GM18909 (cell line): Measurements from ENCODE around the gene PMM2.

ENCODE experiments used
- ATAC-seq: cut with Tn5 transposase; IDR thresholded peaks from one replicate; pipeline ENCODE4 v1.9.1; 2021; ENCODE audit warnings: mild to moderate bottlenecking; ENCODE audit not compliant: unreplicated experiment, poor library complexity

Gene PMM2

GRCh38 chr16:8880839-8881510, 83.3 kb downstream of the PMM2 start:
- no peak for ATAC-seq

GRCh38 chr16:8882041-8882617, 84.5 kb downstream of the PMM2 start, which contains the start of gene LITAFD:
TSS of gene LITAFD (plus strand) at chr16:8882351. CDS start at chr16:8884356, 2,005 bp downstream.
- no peak for ATAC-seq

- ATAC-seq, result no peak
Observed at GRCh38 chr16:8882725-8883377, 85.2 kb downstream of the PMM2 start.

GRCh38 chr16:8885674-8886592, 88.3 kb downstream of the PMM2 start:
- no peak for ATAC-seq

GRCh38 chr16:8886593-8887430, 89.2 kb downstream of the PMM2 start:
- no peak for ATAC-seq

DNA sequence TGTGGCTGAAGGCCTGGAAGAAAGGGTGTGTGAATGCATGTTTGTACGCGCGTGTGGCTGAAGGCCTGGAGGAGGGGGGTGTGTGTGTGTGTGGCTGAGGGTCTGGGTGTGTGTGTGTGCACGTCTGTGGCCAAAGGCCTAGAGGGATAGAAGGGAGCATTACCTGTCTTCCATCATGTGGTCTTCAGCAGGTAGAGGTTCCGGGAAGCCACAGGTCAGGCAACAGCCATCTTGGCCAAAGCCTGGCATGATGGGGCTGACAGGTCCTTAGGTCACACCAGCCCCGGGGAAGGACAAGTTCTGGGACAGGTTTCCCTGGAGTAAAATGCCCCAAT, 89.8 kb downstream of the PMM2 start:
- ATAC-seq, result no peak

GRCh38 chr16:8887952-8888560, 90.4 kb downstream of the PMM2 start:
- no peak for ATAC-seq

GRCh38 chr16:8888951-8889892, 91.6 kb downstream of the PMM2 start:
- ATAC-seq, result no peak

DNA sequence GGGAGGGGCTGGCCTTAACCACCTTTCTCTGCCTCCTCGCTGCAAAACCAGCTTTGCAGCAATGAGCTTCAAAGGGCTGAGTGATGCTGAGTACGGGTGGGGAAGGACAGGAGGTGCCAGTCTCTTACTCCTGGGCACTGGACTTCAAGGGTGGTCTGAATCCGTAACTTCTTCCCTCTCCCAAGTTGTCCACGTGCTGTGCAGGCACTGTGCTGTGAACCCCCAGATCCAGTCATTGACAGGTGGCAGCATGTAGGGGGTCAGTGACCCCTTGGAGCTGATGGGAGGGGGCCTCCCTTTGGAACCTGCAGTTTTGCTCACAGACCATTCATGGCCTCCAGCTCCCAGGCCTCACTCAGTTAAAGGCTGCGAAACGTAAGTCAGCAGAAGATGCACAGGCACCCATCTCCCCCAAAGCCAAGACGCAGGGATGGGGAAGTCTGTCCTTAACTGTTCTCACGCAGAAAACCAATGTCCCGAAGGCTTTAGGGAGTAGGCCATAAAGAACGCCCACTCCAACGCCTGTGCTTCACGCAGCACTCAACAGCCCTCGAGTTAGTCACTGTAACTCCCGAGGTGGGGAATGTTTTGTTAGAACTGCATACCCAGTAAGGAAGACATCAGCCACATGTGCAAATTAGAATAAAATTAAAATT, 92.4 kb downstream of the PMM2 start:
- no peak for ATAC-seq

GRCh38 chr16:8890549-8890921, 92.9 kb downstream of the PMM2 start:
- ATAC-seq, result no peak

DNA sequence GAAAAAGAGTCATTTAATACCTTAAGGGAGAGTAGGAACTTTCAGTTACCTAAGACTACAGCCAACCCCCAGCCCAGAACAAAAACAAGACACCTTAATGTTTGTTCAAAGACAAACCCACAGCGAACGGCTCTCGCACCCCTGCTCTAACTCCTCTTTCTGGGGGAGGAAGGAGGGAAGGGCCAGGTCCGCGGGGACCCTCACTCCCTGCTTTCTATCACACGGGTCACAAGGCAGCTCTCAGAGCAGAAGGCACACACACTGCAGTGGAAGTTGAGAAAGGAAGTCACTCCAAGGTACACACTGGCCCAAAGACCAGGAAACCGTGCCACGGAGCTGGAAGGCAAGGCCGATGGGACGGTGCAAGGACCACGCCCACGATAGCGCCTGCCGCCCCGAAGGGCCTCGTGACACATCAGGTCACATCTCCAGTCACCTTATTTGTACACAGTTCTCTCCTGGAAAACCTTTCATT, 94.5 kb downstream of the PMM2 start:
- peak; percentile 37 for ATAC-seq

- ATAC-seq, result no peak
Observed at GRCh38 chr16:8893426-8893825, 95.8 kb downstream of the PMM2 start.

DNA sequence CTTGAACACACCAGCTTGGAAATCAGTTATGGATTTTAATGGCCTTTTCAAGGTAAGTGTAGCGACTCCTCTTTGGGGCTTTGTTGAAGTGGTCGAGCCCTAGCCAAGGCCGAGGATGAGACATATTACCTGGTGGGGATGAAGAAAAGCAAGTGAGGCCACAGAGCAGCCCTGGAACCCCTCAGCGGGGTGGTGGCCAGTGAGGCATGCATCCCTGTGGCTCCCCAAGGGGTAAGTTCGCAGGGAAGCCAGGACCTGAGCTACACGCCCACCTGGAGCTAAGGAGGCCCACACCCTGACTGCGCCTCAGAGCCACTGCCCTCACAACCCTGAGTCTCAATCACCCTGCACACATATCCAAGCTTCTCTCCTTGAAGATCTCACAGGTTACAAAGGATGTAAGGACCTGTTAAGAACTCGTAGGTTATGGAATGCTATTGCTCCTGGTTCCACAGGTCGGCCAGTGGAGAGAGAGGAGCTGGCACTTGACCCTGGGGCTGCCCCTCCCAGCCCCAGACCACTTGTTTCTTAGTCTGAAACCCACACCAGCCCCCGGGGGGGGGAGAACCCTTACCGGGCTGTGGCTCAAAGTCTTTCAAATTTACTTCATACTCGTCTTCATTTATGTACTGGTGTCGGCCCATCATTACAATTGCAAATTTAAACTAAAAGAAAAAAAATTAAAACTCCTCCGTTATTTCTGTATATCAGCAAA, 96.5 kb downstream of the PMM2 start:
- no peak for ATAC-seq

- ATAC-seq, result no peak
Observed at GRCh38 chr16:8894736-8895334, 97.2 kb downstream of the PMM2 start.

- ATAC-seq, result no peak
Observed at GRCh38 chr16:8898660-8899318, 101.2 kb downstream of the PMM2 start.
